K562 (cell line): ENCODE results near the gene SLC37A3. TPM values are rescaled to one million over a fixed set of nuclear protein-coding genes. Genes with fewer than 3 reads are reported as not detected.
A peak's percentile ranks its signal among the peaks of the same experiment; 100 is the strongest.

ENCODE experiments used
- CREB1 ChIP-seq, 2 experiments: sonication (generic) in 1 of 2; formaldehyde crosslinking in 1 of 2; IDR thresholded peaks; 2 replicates each; pipeline versions ENCODE4 v1.6.1 to v1.8.0; 2012 to 2022; ENCODE audit warnings: inconsistent platforms in 1 of 2, mild to moderate bottlenecking in 1 of 2, missing genetic modification reagents in 1 of 2, moderate library complexity in 1 of 2
- CTBP1 ChIP-seq: fragments of 450-650 bp; IDR thresholded peaks from 2 replicates; pipeline ENCODE4 v1.6.1; 2016; ENCODE audit warnings: borderline replicate concordance
- CTCFL ChIP-seq: IDR thresholded peaks from 2 replicates; pipeline ENCODE4 v1.6.1; 2011; ENCODE audit warnings: borderline replicate concordance, low read depth, mild to moderate bottlenecking, moderate library complexity, low read length; ENCODE audit not compliant: insufficient read depth, poor library complexity, severe bottlenecking
- DDX20 ChIP-seq: fragments of 450-650 bp; IDR thresholded peaks from 2 replicates; pipeline ENCODE4 v1.6.1; 2016; ENCODE audit warnings: missing genetic modification characterization, low read depth, mild to moderate bottlenecking, missing compliant biosample characterization, moderate library complexity
- DPF2 ChIP-seq: fragments of 450-650 bp; IDR thresholded peaks from 2 replicates; pipeline ENCODE4 v1.6.1; 2016
- ETS1 ChIP-seq: conservative IDR thresholded peaks from 2 replicates; pipeline ENCODE4 v1.6.1; 2011; ENCODE audit warnings: low read depth, mild to moderate bottlenecking, low read length; ENCODE audit not compliant: control insufficient read depth
- FOXP1 ChIP-seq: sonication (generic); formaldehyde crosslinking; IDR thresholded peaks from 2 replicates; pipeline ENCODE4 v1.8.0; 2022; ENCODE audit warnings: mild to moderate bottlenecking, missing genetic modification reagents
- HDAC1 ChIP-seq, 2 experiments: fragments of 450-650 bp; IDR thresholded peaks; 2 replicates each; pipeline ENCODE4 v1.6.1; 2016 to 2017; ENCODE audit warnings: inconsistent platforms in 1 of 2, mild to moderate bottlenecking in 1 of 2, moderate library complexity in 1 of 2
- KDM1A ChIP-seq, 2 experiments: fragments of 450-650 bp; IDR thresholded peaks; 2 replicates each; pipeline ENCODE4 v1.6.1; 2016; ENCODE audit warnings: mild to moderate bottlenecking in 2 of 2
- MAZ ChIP-seq, 2 experiments: fragments of 450-650 bp in 1 of 2; sonication (generic) in 1 of 2; formaldehyde crosslinking; IDR thresholded peaks in 1 of 2; conservative IDR thresholded peaks in 1 of 2; 2 replicates each; pipeline versions ENCODE4 v1.4.0 to v1.5.0; 2020; ENCODE audit warnings: mild to moderate bottlenecking in 1 of 2, missing genetic modification reagents in 1 of 2
- MTA2 ChIP-seq: fragments of 450-650 bp; IDR thresholded peaks from 2 replicates; pipeline ENCODE4 v1.6.1; 2016; ENCODE audit warnings: low read depth
- NKRF ChIP-seq: fragments of 450-650 bp; IDR thresholded peaks from 2 replicates; pipeline ENCODE4 v1.6.1; 2016; ENCODE audit warnings: borderline replicate concordance
- NRF1 ChIP-seq, 2 experiments: fragments of 450-650 bp; IDR thresholded peaks in 1 of 2; conservative IDR thresholded peaks in 1 of 2; 2 replicates each; pipeline ENCODE4 v1.6.1; 2014; ENCODE audit warnings: mild to moderate bottlenecking in 2 of 2
- RUNX1 ChIP-seq: sonication (generic); IDR thresholded peaks from 2 replicates; pipeline ENCODE4 v1.6.1; 2016; ENCODE audit warnings: antibody characterized with exemption, low read depth
- SRSF7 ChIP-seq: fragments of 200-400 bp; formaldehyde crosslinking; optimal IDR thresholded peaks from 2 replicates; pipeline ENCODE3; 2017; ENCODE audit warnings: mild to moderate bottlenecking, low read depth, low read length
- UBTF ChIP-seq, 2 experiments: IDR thresholded peaks; 2 replicates each; pipeline ENCODE4 v1.6.1; 2012; ENCODE audit warnings: improper control_type of control experiment in 2 of 2, low read depth in 2 of 2, low read length in 2 of 2, borderline replicate concordance in 1 of 2
- WHSC1 ChIP-seq: IDR thresholded peaks from one replicate; pipeline ENCODE4 v1.6.1; 2012; ENCODE audit warnings: low read length, control low read depth, inconsistent platforms
- ZBTB8A ChIP-seq: fragments of 450-650 bp; IDR thresholded peaks from 2 replicates; pipeline ENCODE4 v1.6.1; 2018; ENCODE audit warnings: mild to moderate bottlenecking, moderate library complexity; ENCODE audit not compliant: partially characterized antibody
- ZNF224 ChIP-seq: sonication (generic); formaldehyde crosslinking; IDR thresholded peaks from 2 replicates; pipeline ENCODE4 v1.8.0; 2022; ENCODE audit warnings: mild to moderate bottlenecking, missing genetic modification reagents
- ZNF324 ChIP-seq: fragments of 250-450 bp; sonication (Bioruptor Pico); IDR thresholded peaks from 2 replicates; pipeline ENCODE4 v1.4.0; 2020; ENCODE audit warnings: mild to moderate bottlenecking
- ZNF408 ChIP-seq: fragments of 250-450 bp; sonication (Bioruptor Pico); IDR thresholded peaks from 2 replicates; pipeline ENCODE4 v1.4.0; 2020; ENCODE audit warnings: low read depth, mild to moderate bottlenecking, moderate library complexity
- ZNF778 ChIP-seq: fragments of 450-650 bp; formaldehyde crosslinking; IDR thresholded peaks from 2 replicates; pipeline ENCODE4 v1.4.0; 2020; ENCODE audit warnings: mild to moderate bottlenecking, moderate library complexity
- polyA plus RNA-seq, 8 experiments: library from polyadenylated mRNA; depleted of rRNA in 4 of 8; stranded (reverse) in 5 of 8; unstranded in 3 of 8; fragments of >200 nt; fragmentation: Nextera tagmentation in 2 of 8; fragmentation: Illumina TruSeq in 1 of 8; extraction: Ambion mirVana in 2 of 8; extraction: Trizol in 1 of 8; gene quantifications; 2 replicates each; pipeline versions ENCODE4 v1.2.1 to v1.2.3, GENCODE V29; 2011 to 2014; ENCODE audit warnings: inconsistent platforms in 1 of 8, missing spikeins in 1 of 8
- total RNA-seq, 7 experiments: library from RNA; depleted of rRNA in 6 of 7; stranded (reverse); fragments of >200 nt in 6 of 7; fragmentation: Illumina TruSeq in 2 of 7; extraction: Trizol in 2 of 7; gene quantifications; 2 replicates each; pipeline versions ENCODE4 v1.2.1 to v1.2.3, GENCODE V29; 2011 to 2021; ENCODE audit warnings: low replicate concordance in 1 of 7

The SLC37A3 gene
- total and polyA plus RNA-seq, 9 of the 15 experiments (the other 6 are each of a cell fraction or from before 2014, with no cell fraction given) = 11.7 to 59.1 (median 26.8) TPM

- TF ChIP-seq ZNF408 (CRISPR knock-in tag) (no peak), NRF1 (conservative IDR thresholded peaks at IDR 0.05 in 1 of 2, IDR thresholded peaks at IDR 0.05 in 1 of 2) (0 out of 4 replicates have a peak, but pooled peaks of 1 of the 2 experiments have one; percentile 15), ZNF324 (CRISPR knock-in tag) (no peak), ETS1 (no peak), ZNF778 (CRISPR knock-in tag) (no peak), NKRF (no peak), RUNX1 (no peak), CREB1 (IDR thresholded peaks at IDR 0.05) (peak; percentile 13; the same call in 1 of the 2 replicates), CREB1 (CRISPR knock-in tag; IDR thresholded peaks at IDR 0.05) (no peak), SRSF7 (no peak), FOXP1 (CRISPR knock-in tag) (no peak), MAZ (CRISPR knock-in tag; conservative IDR thresholded peaks at IDR 0.05 in 1 of 2, IDR thresholded peaks at IDR 0.05 in 1 of 2) (0 out of 4 replicates have a peak, but pooled peaks of 1 of the 2 experiments have one; percentile 29), DDX20 (tag) (no peak), ZBTB8A (no peak), DPF2 (peak; percentile 63), UBTF (IDR thresholded peaks at IDR 0.05; ENCODE audit: borderline replicate concordance in 1 of 2, low read depth in 2 of 2, low read length in 2 of 2) (no peak), CTBP1 (peak; percentile 84), HDAC1 (IDR thresholded peaks at IDR 0.05) (peak in 1 of 2 experiments; percentile 87; a peak in 2 of 4 replicates), MTA2 (peak; percentile 38; the same call in 1 of the 2 replicates), KDM1A (IDR thresholded peaks at IDR 0.05) (peak; percentile 93 to 95), ZNF224 (CRISPR knock-in tag) (no peak), WHSC1 (no peak), CTCFL (no peak)
Observed at GRCh38 chr7:140317597-140317996, 80.7 kb downstream of the SLC37A3 start (continued).
